Bronchial epithelial cell (primary cell): ENCODE measurements around the gene NT5E. TPM values are rescaled to one million over a fixed set of nuclear protein-coding genes. Genes with fewer than 3 reads are reported as not detected.

ENCODE experiments used
- DNase-seq: peaks from one replicate; pipeline ENCODE4 v3.0.0-alpha.2; 2010; ENCODE audit warnings: low read depth
- FAIRE-seq: peaks from 2 replicates; lab custom pipeline; 2011; peaks lifted over from hg19 to GRCh38; lab: Jason Lieb, UNC
- H3K27me3 ChIP-seq: 2 replicates; pipeline ENCODE4 v1.5.1; 2011; ENCODE audit warnings: low read length; ENCODE audit not compliant: control insufficient read depth, insufficient read depth
- H3K36me3 ChIP-seq: 2 replicates; pipeline ENCODE4 v1.5.1; 2011; ENCODE audit warnings: low read length; ENCODE audit not compliant: control insufficient read depth, insufficient read depth
- H3K4me3 ChIP-seq: 2 replicates; pipeline ENCODE4 v1.5.1; 2011; ENCODE audit warnings: mild to moderate bottlenecking, low read depth, low read length, control low read depth
- CTCF ChIP-seq: IDR thresholded peaks from 2 replicates; pipeline ENCODE4 v1.5.1; 2011; ENCODE audit warnings: mild to moderate bottlenecking, moderate library complexity, low read length, control low read depth, inconsistent platforms; ENCODE audit not compliant: insufficient read depth, severe bottlenecking
- total RNA-seq: library from RNA; depleted of rRNA; stranded (reverse); fragments of >200 nt; gene quantifications from 2 replicates; pipeline ENCODE4 v1.2.1, GENCODE V29; 2014

NT5E gene
- total RNA-seq, 1 donor from 2014 or later, result 71.1 TPM

GRCh38 chr6:85464722-85465150 is 14.9 kb downstream of the NT5E start:
- DNase-seq (peak; percentile 97), FAIRE-seq (no peak)
- TF ChIP-seq CTCF, result no peak
- peaks cover 1% of the 10 kb centered on the region for H3K36me3 ChIP-seq
- H3K4me3 ChIP-seq, result no peak overlapping the region
- H3K27me3 ChIP-seq, result no peaks in the 10 kb centered on the region

GRCh38 chr6:85465762-85466161 is 15.9 kb downstream of the NT5E start:
- no peak for TF ChIP-seq CTCF
- Histone ChIP-seq H3K36me3 (peaks cover 1% of the 10 kb centered on the region), H3K27me3 (no peaks in the 10 kb centered on the region), H3K4me3 (no peak overlapping the region)
- FAIRE-seq (no peak), DNase-seq (no peak)

- FAIRE-seq (no peak), DNase-seq (peak; percentile 62)
- Histone ChIP-seq H3K4me3 (no peak overlapping the region), H3K27me3 (no peaks in the 10 kb centered on the region), H3K36me3 (no peaks in the 10 kb centered on the region)
- no peak for TF ChIP-seq CTCF
Observed at GRCh38 chr6:85468326-85468725, 18.4 kb downstream of the NT5E start.

- Histone ChIP-seq H3K4me3 (no peak overlapping the region), H3K36me3 (no peaks in the 10 kb centered on the region), H3K27me3 (no peaks in the 10 kb centered on the region)
- DNase-seq, result no peak
- no peak for TF ChIP-seq CTCF
- FAIRE-seq, result no peak
Observed at GRCh38 chr6:85469276-85470022, 19.6 kb downstream of the NT5E start.

GRCh38 chr6:85470023-85470410 is 20.1 kb downstream of the NT5E start:
- Histone ChIP-seq H3K4me3 (no peak overlapping the region), H3K27me3 (no peaks in the 10 kb centered on the region), H3K36me3 (no peaks in the 10 kb centered on the region)
- TF ChIP-seq CTCF, result no peak
- DNase-seq, result no peak
- no peak for FAIRE-seq

- no peak overlapping the region for H3K4me3 ChIP-seq
- peaks cover 2% of the 10 kb centered on the region for H3K36me3 ChIP-seq
- FAIRE-seq (no peak), DNase-seq (peak; percentile 52)
- no peaks in the 10 kb centered on the region for H3K27me3 ChIP-seq
- no peak for TF ChIP-seq CTCF
Observed at GRCh38 chr6:85472744-85473143, 22.9 kb downstream of the NT5E start.
